Activated T-cell treated with anti-CD3 and anti-CD28 coated beads, Interleukin-2, amount 50 U/mL, for 24 hours (primary cell): ENCODE measurements around the gene IL1RAPL1.
"Not testable (repeated sequence)": the region's sequence is repeated elsewhere in the genome, so short reads cannot be mapped to it uniquely, and the experiment has no call there.

Source experiments
- DNase-seq: peaks from one replicate; pipeline ENCODE4 v3.0.0-alpha.2; 2020
- H3K27ac Mint-ChIP-seq: 2 replicates; pipeline ENCODE4 v1.8.0; 2020; ENCODE audit warnings: mild to moderate bottlenecking, mixed read lengths
- H3K27me3 Mint-ChIP-seq: 2 replicates; pipeline ENCODE4 v1.8.0; 2020; ENCODE audit warnings: mixed read lengths
- H3K36me3 Mint-ChIP-seq: 2 replicates; pipeline ENCODE4 v1.8.0; 2020; ENCODE audit warnings: low read depth, mixed read lengths
- H3K4me1 Mint-ChIP-seq: 2 replicates; pipeline ENCODE4 v1.8.0; 2020; ENCODE audit warnings: low read depth, mixed read lengths
- H3K4me3 Mint-ChIP-seq: 2 replicates; pipeline ENCODE4 v1.8.0; 2020; ENCODE audit warnings: mild to moderate bottlenecking, moderate library complexity, mixed read lengths
- H3K9me3 Mint-ChIP-seq: 2 replicates; pipeline ENCODE4 v1.8.0; 2020; ENCODE audit warnings: mixed read lengths

IL1RAPL1 gene

DNA sequence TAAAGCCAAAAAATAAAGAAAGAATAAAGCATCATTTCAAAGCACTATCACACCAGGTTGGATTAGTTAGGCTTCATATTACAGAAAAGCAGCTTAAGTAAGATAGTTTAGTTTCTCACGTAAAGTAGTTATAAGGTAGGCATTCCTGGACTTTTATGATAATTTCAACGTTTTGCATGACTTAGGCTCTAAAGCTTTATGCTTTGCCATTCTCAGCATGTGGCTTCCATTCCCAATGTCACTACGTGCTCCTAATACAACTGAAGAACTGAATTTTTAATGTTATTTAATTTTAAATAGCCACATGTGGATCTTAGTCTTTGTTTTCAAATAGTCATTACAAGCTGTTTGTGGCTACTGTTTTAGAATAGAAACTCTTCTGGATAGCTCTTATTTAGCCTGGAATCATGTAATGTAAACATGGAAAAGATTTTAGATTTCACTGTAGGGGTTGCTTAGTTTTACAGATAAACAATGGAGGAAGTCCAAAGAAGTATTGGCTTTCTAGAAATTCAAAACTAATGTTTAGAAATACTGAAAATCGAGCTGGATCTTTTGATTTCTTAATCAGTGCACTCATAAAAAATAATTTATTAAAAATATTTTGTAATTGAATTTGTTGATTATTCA is 710.0 kb downstream of the IL1RAPL1 start:
- Mint-ChIP-seq H3K27me3 (peaks cover 5% of the 10 kb centered on the region), H3K4me3 (no peak overlapping the region), H3K4me1 (no peaks in the 10 kb centered on the region), H3K36me3 (no peaks in the 10 kb centered on the region), H3K27ac (no peak overlapping the region), H3K9me3 (no peaks in the 10 kb centered on the region)
- DNase-seq = no peak

DNA sequence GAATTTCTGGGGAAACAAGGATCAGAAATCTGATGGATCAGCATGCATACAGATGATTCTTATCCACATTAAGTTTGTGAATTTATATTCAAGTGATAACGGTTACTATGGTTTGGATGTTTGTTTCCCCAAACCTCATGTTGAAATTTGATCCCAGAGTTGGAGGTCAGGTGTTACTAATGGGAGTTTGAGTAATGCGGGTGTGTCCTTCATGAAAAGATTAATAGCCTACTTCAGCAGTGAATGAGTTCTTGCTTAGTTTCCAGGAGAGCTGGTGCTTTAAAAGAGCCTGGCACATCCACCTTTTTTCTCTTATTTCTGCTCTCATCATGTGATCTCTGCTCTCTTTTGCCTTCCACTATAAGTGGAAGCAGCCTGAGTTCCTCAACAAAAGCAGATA is 712.4 kb downstream of the IL1RAPL1 start:
- Mint-ChIP-seq H3K4me3 (no peak overlapping the region), H3K27ac (no peak overlapping the region), H3K36me3 (no peaks in the 10 kb centered on the region), H3K27me3 (peaks cover 5% of the 10 kb centered on the region), H3K9me3 (no peaks in the 10 kb centered on the region), H3K4me1 (no peaks in the 10 kb centered on the region)
- DNase-seq = no peak

GRCh38 chrX:29308726-29309125 is 721.5 kb downstream of the IL1RAPL1 start:
- H3K9me3 Mint-ChIP-seq = peaks cover 3% of the 10 kb centered on the region
- no peak for DNase-seq
- no peaks in the 10 kb centered on the region for H3K4me1 Mint-ChIP-seq
- H3K36me3 Mint-ChIP-seq = no peaks in the 10 kb centered on the region
- no peak overlapping the region for H3K4me3 Mint-ChIP-seq
- H3K27me3 Mint-ChIP-seq = peaks cover 14% of the 10 kb centered on the region
- no peak overlapping the region for H3K27ac Mint-ChIP-seq

GRCh38 chrX:29315931-29316330 is 728.7 kb downstream of the IL1RAPL1 start:
- Mint-ChIP-seq H3K4me1 (no peaks in the 10 kb centered on the region), H3K27ac (no peak overlapping the region), H3K4me3 (no peak overlapping the region), H3K9me3 (no peaks in the 10 kb centered on the region), H3K36me3 (no peaks in the 10 kb centered on the region), H3K27me3 (no peaks in the 10 kb centered on the region)
- no peak for DNase-seq

- peaks cover 5% of the 10 kb centered on the region for H3K9me3 Mint-ChIP-seq
- H3K36me3 Mint-ChIP-seq = no peaks in the 10 kb centered on the region
- no peak for DNase-seq
- no peak overlapping the region for H3K4me3 Mint-ChIP-seq
- peaks cover 2% of the 10 kb centered on the region for H3K27me3 Mint-ChIP-seq
- H3K4me1 Mint-ChIP-seq = no peaks in the 10 kb centered on the region
- H3K27ac Mint-ChIP-seq = no peak overlapping the region
Observed at GRCh38 chrX:29318012-29318411, 730.8 kb downstream of the IL1RAPL1 start.

GRCh38 chrX:29332429-29332828 is 745.2 kb downstream of the IL1RAPL1 start:
- H3K36me3 Mint-ChIP-seq, H3K4me1 Mint-ChIP-seq, DNase-seq, H3K27me3 Mint-ChIP-seq, H3K9me3 Mint-ChIP-seq, H3K27ac Mint-ChIP-seq, H3K4me3 Mint-ChIP-seq: not testable (repeated sequence)

- H3K27ac Mint-ChIP-seq, H3K36me3 Mint-ChIP-seq, H3K4me1 Mint-ChIP-seq, H3K9me3 Mint-ChIP-seq, H3K4me3 Mint-ChIP-seq, H3K27me3 Mint-ChIP-seq, DNase-seq: not testable (repeated sequence)
Observed at GRCh38 chrX:29333091-29333490, 745.8 kb downstream of the IL1RAPL1 start.

DNA sequence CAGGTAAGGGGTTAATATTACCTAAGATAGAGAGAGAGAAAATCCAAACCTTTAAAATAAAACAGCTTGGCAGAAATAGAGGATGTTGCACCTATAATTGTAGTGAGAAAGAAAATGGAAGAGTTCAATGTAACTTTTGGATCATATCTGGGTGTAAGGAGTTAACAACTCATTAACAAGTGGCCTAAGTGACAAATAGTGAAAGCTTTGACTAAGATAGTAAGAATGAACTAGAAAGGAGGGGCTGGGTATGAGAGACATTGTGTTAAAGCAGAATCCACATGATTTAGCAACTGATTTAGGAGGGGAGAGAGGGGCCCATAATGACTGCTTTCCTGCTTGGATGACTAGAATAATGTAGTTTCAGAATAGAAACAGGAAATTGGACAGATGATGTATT is 761.0 kb downstream of the IL1RAPL1 start:
- Mint-ChIP-seq H3K9me3 (no peaks in the 10 kb centered on the region), H3K36me3 (no peaks in the 10 kb centered on the region), H3K27me3 (peaks cover 3% of the 10 kb centered on the region), H3K27ac (no peak overlapping the region), H3K4me3 (no peak overlapping the region), H3K4me1 (no peaks in the 10 kb centered on the region)
- no peak for DNase-seq

DNA sequence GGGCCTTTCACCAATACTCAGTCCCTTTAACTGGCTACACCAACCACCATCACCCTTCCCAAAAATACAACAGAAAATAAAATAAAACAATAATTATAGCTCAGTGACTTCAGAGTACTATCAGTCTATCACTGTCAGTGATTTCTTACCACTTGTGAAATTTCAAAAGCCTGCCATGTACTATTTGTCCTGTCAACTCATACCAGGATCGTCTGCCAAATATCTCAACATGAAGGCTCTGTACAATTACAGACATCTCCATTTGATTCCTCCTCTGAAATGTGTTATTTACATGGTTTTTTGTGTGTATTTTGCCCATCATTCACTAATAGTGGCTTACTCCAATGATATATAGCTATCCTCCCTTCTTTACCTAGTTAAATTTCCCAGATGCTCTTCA is 772.0 kb downstream of the IL1RAPL1 start:
- Mint-ChIP-seq H3K36me3 (no peaks in the 10 kb centered on the region), H3K27ac (no peak overlapping the region), H3K4me1 (no peaks in the 10 kb centered on the region), H3K4me3 (no peak overlapping the region), H3K27me3 (peaks cover 5% of the 10 kb centered on the region), H3K9me3 (no peaks in the 10 kb centered on the region)
- no peak for DNase-seq

DNA sequence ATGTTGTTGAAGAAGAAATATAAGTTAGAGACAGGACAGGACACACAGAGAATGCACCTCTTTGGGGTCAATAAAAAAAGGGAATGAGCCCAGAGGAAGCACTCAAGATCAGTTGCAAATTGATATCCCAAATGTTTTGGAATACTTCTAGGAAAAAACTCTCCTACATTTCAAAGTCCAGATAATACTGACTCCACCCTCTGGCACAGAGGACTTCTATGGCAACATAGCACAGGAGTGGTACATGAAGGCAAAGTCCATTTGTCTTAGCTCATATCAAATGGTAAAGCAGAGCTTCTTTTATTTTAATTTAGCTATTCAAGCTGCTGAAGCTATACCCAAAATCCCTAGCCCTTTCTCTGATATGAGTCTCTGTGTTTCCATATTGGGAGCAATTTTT is 787.5 kb downstream of the IL1RAPL1 start:
- not testable (repeated sequence) for H3K36me3 Mint-ChIP-seq, H3K4me3 Mint-ChIP-seq, H3K27ac Mint-ChIP-seq, H3K4me1 Mint-ChIP-seq, DNase-seq
- Mint-ChIP-seq H3K9me3 (peaks cover 14% of the 10 kb centered on the region), H3K27me3 (peaks cover 23% of the 10 kb centered on the region)

GRCh38 chrX:29376584-29376983 is 789.3 kb downstream of the IL1RAPL1 start:
- Mint-ChIP-seq H3K27ac (no peak overlapping the region), H3K4me1 (no peaks in the 10 kb centered on the region), H3K27me3 (peaks cover 26% of the 10 kb centered on the region), H3K4me3 (no peak overlapping the region), H3K9me3 (peaks cover 17% of the 10 kb centered on the region), H3K36me3 (no peaks in the 10 kb centered on the region)
- no peak for DNase-seq

GRCh38 chrX:29382811-29383210 is 795.6 kb downstream of the IL1RAPL1 start:
- Mint-ChIP-seq H3K36me3 (no peaks in the 10 kb centered on the region), H3K4me3 (no peak overlapping the region), H3K4me1 (no peaks in the 10 kb centered on the region), H3K27ac (no peak overlapping the region), H3K27me3 (peaks cover 16% of the 10 kb centered on the region), H3K9me3 (peaks cover 7% of the 10 kb centered on the region)
- DNase-seq = no peak

- Mint-ChIP-seq H3K27ac (no peak overlapping the region), H3K9me3 (peaks cover 3% of the 10 kb centered on the region), H3K4me3 (no peak overlapping the region), H3K27me3 (peaks cover 11% of the 10 kb centered on the region), H3K4me1 (no peaks in the 10 kb centered on the region), H3K36me3 (no peaks in the 10 kb centered on the region)
- no peak for DNase-seq
Observed at GRCh38 chrX:29388509-29388908, 801.3 kb downstream of the IL1RAPL1 start.

- Mint-ChIP-seq H3K27ac (no peak overlapping the region), H3K4me3 (no peak overlapping the region), H3K4me1 (no peaks in the 10 kb centered on the region), H3K9me3 (peaks cover 2% of the 10 kb centered on the region), H3K27me3 (peaks cover 5% of the 10 kb centered on the region), H3K36me3 (no peaks in the 10 kb centered on the region)
- DNase-seq = no peak
Observed at GRCh38 chrX:29397506-29397905, 810.3 kb downstream of the IL1RAPL1 start.

DNA sequence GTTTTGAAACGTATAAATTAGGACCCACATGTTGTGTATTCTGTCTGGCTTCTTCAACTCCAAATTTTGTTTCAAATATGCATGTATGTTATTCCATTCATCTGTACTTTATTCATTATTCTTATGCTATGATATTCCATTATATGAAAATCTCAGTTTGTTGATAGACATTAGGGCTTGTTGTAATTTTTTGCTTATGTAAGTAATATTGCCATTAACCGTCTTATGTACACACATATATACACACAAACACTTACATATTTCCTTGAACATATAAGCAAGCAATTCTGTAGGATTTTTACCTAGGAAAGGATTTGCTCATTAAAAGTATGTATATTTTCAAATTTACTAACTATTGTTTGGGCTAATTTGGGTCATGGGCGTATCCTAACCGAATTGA is 820.1 kb downstream of the IL1RAPL1 start:
- DNase-seq = no peak
- Mint-ChIP-seq H3K9me3 (peaks cover 3% of the 10 kb centered on the region), H3K4me3 (no peak overlapping the region), H3K4me1 (no peaks in the 10 kb centered on the region), H3K27ac (no peak overlapping the region), H3K27me3 (peaks cover 4% of the 10 kb centered on the region), H3K36me3 (no peaks in the 10 kb centered on the region)
